DOHH2 (cell line): Measurements from ENCODE around the gene CACNA2D2.

Experiments
- H3F3A ChIP-seq: fragments of 200-600 bp; sonication (generic), shearing (Covaris generic); 2 replicates; pipeline ENCODE4 v1.6.0; 2016; ENCODE audit warnings: antibody characterized with exemption, mild to moderate bottlenecking; ENCODE audit not compliant: control insufficient read depth, insufficient read depth
- H3K27ac ChIP-seq: fragments of 200-600 bp; sonication (generic); 2 replicates; pipeline ENCODE4 v1.5.1; 2014; ENCODE audit warnings: low read depth, mild to moderate bottlenecking, low read length, moderate library complexity
- H3K27me3 ChIP-seq: fragments of 200-600 bp; sonication (generic); 2 replicates; pipeline ENCODE4 v1.6.1; 2014; ENCODE audit warnings: mild to moderate bottlenecking, low read length, mixed read lengths; ENCODE audit not compliant: control insufficient read depth
- H3K36me3 ChIP-seq: fragments of 200-600 bp; sonication (generic); 2 replicates; pipeline ENCODE4 v1.6.1; 2014; ENCODE audit warnings: mild to moderate bottlenecking, low read length, moderate library complexity, mixed read lengths; ENCODE audit not compliant: control insufficient read depth
- H3K4me1 ChIP-seq: fragments of 200-600 bp; sonication (generic); 2 replicates; pipeline ENCODE4 v1.6.1; 2014; ENCODE audit warnings: mild to moderate bottlenecking, low read length, mixed read lengths; ENCODE audit not compliant: control insufficient read depth
- H3K4me2 ChIP-seq: fragments of 200-600 bp; sonication (generic); 2 replicates; pipeline ENCODE4 v1.6.0; 2014; ENCODE audit warnings: mild to moderate bottlenecking, low read length, moderate library complexity
- H3K4me3 ChIP-seq: fragments of 200-600 bp; sonication (generic); 2 replicates; pipeline ENCODE4 v1.5.1; 2014; ENCODE audit warnings: mild to moderate bottlenecking, low read length, mixed read lengths
- H3K79me2 ChIP-seq: fragments of 200-600 bp; sonication (generic); 2 replicates; pipeline ENCODE4 v1.6.1; 2014; ENCODE audit warnings: mild to moderate bottlenecking, low read length, mixed read lengths; ENCODE audit not compliant: control insufficient read depth
- H3K9me2 ChIP-seq: fragments of 200-600 bp; sonication (generic); replicated peaks from 2 replicates; pipeline ENCODE4 v1.6.1; 2014; ENCODE audit warnings: mild to moderate bottlenecking, low read length, mixed read lengths; ENCODE audit not compliant: control insufficient read depth
- H3K9me3 ChIP-seq: fragments of 200-600 bp; sonication (generic); 2 replicates; pipeline ENCODE4 v1.6.1; 2014; ENCODE audit warnings: antibody characterized with exemption, low read length, mixed read lengths; ENCODE audit not compliant: control insufficient read depth, insufficient read depth
- H4K20me1 ChIP-seq: fragments of 200-600 bp; sonication (generic); 2 replicates; pipeline ENCODE4 v1.6.0; 2014; ENCODE audit warnings: low read depth, mild to moderate bottlenecking, antibody characterized with exemption, low read length, moderate library complexity; ENCODE audit not compliant: control insufficient read depth, insufficient read depth
- CTCF ChIP-seq: fragments of 200-600 bp; sonication (generic); IDR thresholded peaks from one replicate; pipeline ENCODE4 v1.5.1; 2014; ENCODE audit warnings: antibody characterized with exemption, mild to moderate bottlenecking, low read depth, low read length; ENCODE audit not compliant: poor library complexity, severe bottlenecking
- EZH2phosphoT487 ChIP-seq: fragments of 200-600 bp; sonication (generic); IDR thresholded peaks from 2 replicates; pipeline ENCODE4 v1.6.1; 2017; ENCODE audit warnings: borderline replicate concordance, mild to moderate bottlenecking, antibody characterized with exemption, low read length, moderate library complexity, mixed read lengths

Gene CACNA2D2

GRCh38 chr3:50518436-50518835 lies 15.0 kb upstream of the CACNA2D2 start:
- H3K4me2 ChIP-seq: no peak overlapping the region
- H3K27ac ChIP-seq: no peak overlapping the region
- peaks cover 7% of the 10 kb centered on the region; the same call in 1 of the 2 replicates for H3K27me3 ChIP-seq
- H3F3A ChIP-seq: no peaks in the 10 kb centered on the region
- peaks cover 10% of the 10 kb centered on the region for H3K4me1 ChIP-seq
- no peaks in the 10 kb centered on the region for H3K36me3 ChIP-seq
- TF ChIP-seq EZH2phosphoT487: no peak
- TF ChIP-seq CTCF: no peak
- no peak overlapping the region for H3K4me3 ChIP-seq
- H3K79me2 ChIP-seq: no peaks in the 10 kb centered on the region
- H3K9me2 ChIP-seq: no peaks in the 10 kb centered on the region
- H3K9me3 ChIP-seq: no peaks in the 10 kb centered on the region
- no peaks in the 10 kb centered on the region for H4K20me1 ChIP-seq

GRCh38 chr3:50517721-50518206 lies 14.3 kb upstream of the CACNA2D2 start:
- peaks cover 9% of the 10 kb centered on the region; the same call in 1 of the 2 replicates for H3K27me3 ChIP-seq

GRCh38 chr3:50516440-50516871 lies 13.0 kb upstream of the CACNA2D2 start:
- H3K4me3 ChIP-seq: no peak overlapping the region
- no peaks in the 10 kb centered on the region for H4K20me1 ChIP-seq
- no peaks in the 10 kb centered on the region for H3K9me2 ChIP-seq
- peaks cover 10% of the 10 kb centered on the region for H3K4me1 ChIP-seq
- no peak overlapping the region for H3K4me2 ChIP-seq
- H3K27me3 ChIP-seq: peaks cover 7% of the 10 kb centered on the region; the same call in 1 of the 2 replicates
- H3K79me2 ChIP-seq: no peaks in the 10 kb centered on the region
- TF ChIP-seq CTCF: no peak
- TF ChIP-seq EZH2phosphoT487: no peak
- no peaks in the 10 kb centered on the region for H3K36me3 ChIP-seq
- no peaks in the 10 kb centered on the region for H3K9me3 ChIP-seq
- H3K27ac ChIP-seq: no peak overlapping the region
- no peaks in the 10 kb centered on the region for H3F3A ChIP-seq

More at GRCh38 chr3:50517721-50518206, 14.3 kb upstream of the CACNA2D2 start:
- Histone ChIP-seq H3K36me3 (no peaks in the 10 kb centered on the region), H3K4me2 (no peak overlapping the region), H3F3A (no peaks in the 10 kb centered on the region), H3K79me2 (no peaks in the 10 kb centered on the region), H3K9me2 (no peaks in the 10 kb centered on the region), H3K4me3 (no peak overlapping the region), H4K20me1 (no peaks in the 10 kb centered on the region), H3K27ac (no peak overlapping the region), H3K4me1 (peaks cover 10% of the 10 kb centered on the region), H3K9me3 (no peaks in the 10 kb centered on the region)
- no peak for TF ChIP-seq CTCF
- TF ChIP-seq EZH2phosphoT487: no peak
